Measurements from ENCODE around the gene SYDE1.

The SYDE1 gene

GRCh38 chr19:15156391-15156790 lies 49.2 kb downstream of the SYDE1 start:
- Histone ChIP-seq H3K27me3 (ENCODE audit: control insufficient read depth in 1 of 2, insufficient read depth in 2 of 2, low read length in 2 of 2) (peaks cover 0 to 4% of the 10 kb centered on the region in 2 donors), H3K9me3 (ENCODE audit: low read length) (no peaks in the 10 kb centered on the region), H3K4me3 (ENCODE audit: low read depth in 1 of 2, low read length in 2 of 2) (no peak overlapping the region), H3K4me1 (ENCODE audit: insufficient read depth, low read length) (no peaks in the 10 kb centered on the region), H3K9ac (ENCODE audit: low read length) (no peak overlapping the region), H3K27ac (ENCODE audit: low read depth, low read length) (no peak overlapping the region), H3K36me3 (ENCODE audit: insufficient read depth, low read length) (no peaks in the 10 kb centered on the region)

GRCh38 chr19:15159251-15159650 lies 52.0 kb downstream of the SYDE1 start:
- H3K9me3 ChIP-seq (ENCODE audit: low read length): no peaks in the 10 kb centered on the region
- no peak overlapping the region for H3K27ac ChIP-seq (ENCODE audit: low read depth, low read length)
- no peaks in the 10 kb centered on the region for H3K27me3 ChIP-seq (ENCODE audit: control insufficient read depth in 1 of 2, insufficient read depth in 2 of 2, low read length in 2 of 2)
- no peak overlapping the region for H3K4me3 ChIP-seq (ENCODE audit: low read depth in 1 of 2, low read length in 2 of 2)
- H3K4me1 ChIP-seq (ENCODE audit: insufficient read depth, low read length): no peaks in the 10 kb centered on the region
- H3K9ac ChIP-seq (ENCODE audit: low read length): no peak overlapping the region
- no peaks in the 10 kb centered on the region for H3K36me3 ChIP-seq (ENCODE audit: insufficient read depth, low read length)

- H3K27me3 ChIP-seq (ENCODE audit: control insufficient read depth in 1 of 2, insufficient read depth in 2 of 2, low read length in 2 of 2): no peaks in the 10 kb centered on the region
- H3K9ac ChIP-seq (ENCODE audit: low read length): no peak overlapping the region
- no peak overlapping the region for H3K4me3 ChIP-seq (ENCODE audit: low read depth in 1 of 2, low read length in 2 of 2)
- peaks cover 15% of the 10 kb centered on the region for H3K9me3 ChIP-seq (ENCODE audit: low read length)
- H3K36me3 ChIP-seq (ENCODE audit: insufficient read depth, low read length): no peaks in the 10 kb centered on the region
- H3K4me1 ChIP-seq (ENCODE audit: insufficient read depth, low read length): no peaks in the 10 kb centered on the region
- no peak overlapping the region for H3K27ac ChIP-seq (ENCODE audit: low read depth, low read length)
These were observed 54.1 kb downstream of the SYDE1 start for GRCh38 chr19:15161028-15161984.
